ENCODE measurements around the gene ZNF750.

ZNF750 gene

GRCh38 chr17:82840431-82840831, 609 bp upstream of the ZNF750 start:
- no peak overlapping the region for H3K4me3 ChIP-seq (ENCODE audit: low read depth, low read length)
- in situ Hi-C loops (cut with HindIII; ENCODE audit: low sequenced_read_pairs), result no loop called here
- TF ChIP-seq, protein P1, sequence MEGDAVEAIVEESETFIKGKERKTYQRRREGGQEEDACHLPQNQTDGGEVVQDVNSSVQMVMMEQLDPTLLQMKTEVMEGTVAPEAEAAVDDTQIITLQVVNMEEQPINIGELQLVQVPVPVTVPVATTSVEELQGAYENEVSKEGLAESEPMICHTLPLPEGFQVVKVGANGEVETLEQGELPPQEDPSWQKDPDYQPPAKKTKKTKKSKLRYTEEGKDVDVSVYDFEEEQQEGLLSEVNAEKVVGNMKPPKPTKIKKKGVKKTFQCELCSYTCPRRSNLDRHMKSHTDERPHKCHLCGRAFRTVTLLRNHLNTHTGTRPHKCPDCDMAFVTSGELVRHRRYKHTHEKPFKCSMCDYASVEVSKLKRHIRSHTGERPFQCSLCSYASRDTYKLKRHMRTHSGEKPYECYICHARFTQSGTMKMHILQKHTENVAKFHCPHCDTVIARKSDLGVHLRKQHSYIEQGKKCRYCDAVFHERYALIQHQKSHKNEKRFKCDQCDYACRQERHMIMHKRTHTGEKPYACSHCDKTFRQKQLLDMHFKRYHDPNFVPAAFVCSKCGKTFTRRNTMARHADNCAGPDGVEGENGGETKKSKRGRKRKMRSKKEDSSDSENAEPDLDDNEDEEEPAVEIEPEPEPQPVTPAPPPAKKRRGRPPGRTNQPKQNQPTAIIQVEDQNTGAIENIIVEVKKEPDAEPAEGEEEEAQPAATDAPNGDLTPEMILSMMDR (IDR thresholded peaks at IDR 0.05; ENCODE audit: low read depth, low read length), result no peak
- no peak for DNase-seq (ENCODE audit: low read depth, low spot score)

DNA sequence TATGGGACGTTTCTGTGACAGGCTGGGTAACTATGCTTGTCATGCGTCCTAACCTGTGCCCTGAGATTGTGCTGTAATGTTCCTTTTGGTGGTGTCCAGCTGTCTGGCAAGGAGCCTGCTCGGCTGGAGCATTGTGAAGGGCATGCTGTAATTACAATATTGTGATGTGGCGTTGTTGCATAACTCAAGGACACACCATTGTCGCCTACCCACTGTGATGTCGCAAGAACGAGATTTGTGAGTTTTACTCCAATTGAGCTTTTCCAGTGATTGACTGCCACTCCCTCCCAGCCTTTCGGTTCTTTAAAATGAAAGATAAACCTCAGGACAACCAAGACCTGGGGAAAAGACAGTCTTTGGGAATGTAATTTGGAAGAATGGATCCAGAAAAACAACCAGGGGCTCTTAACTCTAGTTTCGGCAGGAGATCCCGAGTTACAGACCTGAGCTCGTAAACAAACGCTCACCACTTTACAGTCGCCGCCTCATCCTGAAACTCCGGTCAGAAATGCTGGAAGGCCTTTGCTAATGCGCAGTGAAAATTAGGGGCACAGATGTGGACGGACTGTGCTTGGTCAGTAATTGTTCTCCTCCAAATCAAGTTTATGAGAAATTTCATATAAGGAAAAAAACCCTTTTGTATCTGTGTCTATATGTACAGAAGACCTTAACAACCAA, 1.3 kb downstream of the ZNF750 start:
- in situ Hi-C loops (cut with HindIII; ENCODE audit: low sequenced_read_pairs), result no loop called here
- TF ChIP-seq, protein P1 (IDR thresholded peaks at IDR 0.05; ENCODE audit: low read depth, low read length), result no peak
- DNase-seq (ENCODE audit: low read depth, low spot score), result no peak
- no peak overlapping the region for H3K4me3 ChIP-seq (ENCODE audit: low read depth, low read length)

- TF ChIP-seq, protein P1 (IDR thresholded peaks at IDR 0.05; ENCODE audit: low read depth, low read length), result no peak
- in situ Hi-C loops (cut with HindIII; ENCODE audit: low sequenced_read_pairs), result no loop called here
- no peak overlapping the region for H3K4me3 ChIP-seq (ENCODE audit: low read depth, low read length)
- DNase-seq (ENCODE audit: low read depth, low spot score), result no peak
Observed at GRCh38 chr17:82837586-82838320, 2.1 kb downstream of the ZNF750 start.

DNA sequence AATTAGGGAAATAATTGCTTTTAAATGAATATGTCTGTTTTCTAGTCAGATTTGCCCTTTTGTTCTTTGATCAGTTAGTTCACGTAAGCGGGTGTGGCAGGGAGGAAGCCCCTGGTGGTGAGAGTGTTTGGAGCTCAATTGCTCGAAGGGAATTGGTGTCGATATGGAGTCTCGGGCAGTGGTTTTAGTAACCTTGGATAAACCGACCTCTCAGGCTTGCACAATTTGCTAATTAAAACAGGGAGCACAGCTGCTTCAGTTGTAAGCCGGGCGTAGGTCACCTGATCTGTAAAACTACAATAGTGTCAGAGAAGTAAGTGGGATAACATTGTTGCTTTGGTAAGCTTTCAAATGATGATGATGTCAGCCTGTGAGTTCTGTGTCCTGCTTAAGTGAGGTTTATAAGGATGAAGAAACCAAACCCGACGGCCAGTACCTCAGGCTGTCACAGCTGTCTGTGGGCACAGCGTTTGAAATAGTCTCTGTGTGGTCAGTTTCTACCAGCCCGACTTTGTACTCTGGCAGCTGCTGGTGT, 2.9 kb downstream of the ZNF750 start:
- TF ChIP-seq, protein P1 (IDR thresholded peaks at IDR 0.05; ENCODE audit: low read depth, low read length), result peak; percentile 18
- peak; percentile 6 for DNase-seq (ENCODE audit: low read depth, low spot score)
- in situ Hi-C loops (cut with HindIII; ENCODE audit: low sequenced_read_pairs), result no loop called here
- H3K4me3 ChIP-seq (ENCODE audit: low read depth, low read length), result no peak overlapping the region

GRCh38 chr17:82835766-82836512, 3.9 kb downstream of the ZNF750 start:
- in situ Hi-C loops (cut with HindIII; ENCODE audit: low sequenced_read_pairs), result no loop called here
- DNase-seq (ENCODE audit: low read depth, low spot score), result no peak

GRCh38 chr17:82835122-82835521, 4.7 kb downstream of the ZNF750 start:
- DNase-seq (ENCODE audit: low read depth, low spot score), result no peak
- TF ChIP-seq, protein P1 (IDR thresholded peaks at IDR 0.05; ENCODE audit: low read depth, low read length), result no peak
- no peak overlapping the region for H3K4me3 ChIP-seq (ENCODE audit: low read depth, low read length)
- in situ Hi-C loops (cut with HindIII; ENCODE audit: low sequenced_read_pairs), result no loop called here

More at GRCh38 chr17:82835766-82836512, 3.9 kb downstream of the ZNF750 start:
- TF ChIP-seq, protein P1 (IDR thresholded peaks at IDR 0.05; ENCODE audit: low read depth, low read length), result no peak
- no peak overlapping the region for H3K4me3 ChIP-seq (ENCODE audit: low read depth, low read length)

Measured in astrocyte of the spinal cord (primary cell).